NOMO-1 treated with DMSO at 0.1 percent for 48 hours (cell line): ENCODE data around the gene AGPAT1.
"Not testable (repeated sequence)": the region's sequence is repeated elsewhere in the genome, so short reads cannot be mapped to it uniquely, and the experiment has no call there.

ENCODE experiments used
- DNase-seq: peaks from one replicate; lab custom pipeline; 2025; ENCODE audit not compliant: unreplicated experiment; lab: John Stamatoyannopoulos, UW

AGPAT1 gene

DNA sequence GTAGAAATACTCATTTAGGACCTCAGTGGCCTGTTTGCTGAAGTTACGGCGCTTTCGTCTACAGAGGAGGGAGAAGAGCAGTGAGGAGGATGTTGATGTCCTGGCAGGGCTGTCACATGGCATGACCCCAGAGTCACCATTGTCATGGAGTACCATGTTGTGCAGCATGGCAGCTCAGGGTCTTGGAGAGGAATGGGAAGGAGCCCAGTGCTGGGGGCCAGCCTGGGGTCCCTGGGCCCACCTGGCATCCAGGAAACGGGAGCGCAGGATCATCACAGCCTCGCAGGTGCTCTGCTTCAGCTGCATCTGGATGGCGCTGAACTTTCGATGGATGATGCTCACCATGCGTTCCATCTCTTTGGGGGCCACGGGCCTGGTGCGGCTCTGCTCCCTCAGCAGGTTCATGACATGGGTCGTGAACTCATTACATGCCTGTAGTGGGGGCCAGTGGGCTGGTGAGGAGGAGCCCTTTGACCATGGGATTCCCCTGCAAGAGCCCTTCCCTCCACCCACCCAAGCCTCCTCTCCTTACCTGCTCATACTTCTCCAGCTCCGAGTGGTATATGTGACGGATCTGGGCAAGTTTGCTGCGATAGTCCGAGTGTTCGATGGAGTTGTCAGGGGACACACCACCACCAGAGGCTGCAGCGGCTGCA, 12.0 kb upstream of the AGPAT1 start:
- not testable (repeated sequence) for DNase-seq

DNA sequence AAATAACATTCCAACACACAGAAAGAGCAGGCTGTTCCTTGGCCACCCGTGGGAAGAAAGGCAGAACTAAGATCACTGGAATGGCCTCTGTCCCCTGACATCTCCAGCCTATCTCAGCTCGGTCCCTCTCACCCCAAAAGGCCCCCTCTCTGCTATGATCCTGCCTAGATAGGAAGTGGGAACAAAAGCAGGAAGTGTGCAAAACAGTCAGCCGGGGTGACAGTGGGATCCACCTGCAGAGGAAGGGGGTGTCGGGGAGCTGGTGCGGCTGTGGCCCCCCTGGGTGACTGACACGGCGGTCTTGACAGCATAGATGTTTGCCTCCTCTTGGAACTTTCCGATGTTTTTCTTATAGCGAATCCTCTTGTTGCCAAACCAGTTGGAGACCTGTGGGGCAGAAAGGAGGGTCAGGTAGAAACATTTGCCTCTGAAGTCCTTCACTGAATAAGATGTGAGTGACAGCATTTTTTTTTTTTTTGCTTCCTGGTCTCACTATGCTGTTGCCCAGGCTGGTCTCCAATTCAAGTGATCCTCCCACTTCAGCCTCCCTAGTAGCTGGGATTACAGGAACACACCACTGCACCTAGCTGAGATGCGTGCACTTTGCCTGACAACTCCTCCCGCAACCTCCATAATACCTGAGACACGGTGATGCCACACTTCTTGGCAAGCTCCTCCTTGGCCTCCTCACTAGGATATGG, 11.3 kb upstream of the AGPAT1 start:
- no peak for DNase-seq

DNA sequence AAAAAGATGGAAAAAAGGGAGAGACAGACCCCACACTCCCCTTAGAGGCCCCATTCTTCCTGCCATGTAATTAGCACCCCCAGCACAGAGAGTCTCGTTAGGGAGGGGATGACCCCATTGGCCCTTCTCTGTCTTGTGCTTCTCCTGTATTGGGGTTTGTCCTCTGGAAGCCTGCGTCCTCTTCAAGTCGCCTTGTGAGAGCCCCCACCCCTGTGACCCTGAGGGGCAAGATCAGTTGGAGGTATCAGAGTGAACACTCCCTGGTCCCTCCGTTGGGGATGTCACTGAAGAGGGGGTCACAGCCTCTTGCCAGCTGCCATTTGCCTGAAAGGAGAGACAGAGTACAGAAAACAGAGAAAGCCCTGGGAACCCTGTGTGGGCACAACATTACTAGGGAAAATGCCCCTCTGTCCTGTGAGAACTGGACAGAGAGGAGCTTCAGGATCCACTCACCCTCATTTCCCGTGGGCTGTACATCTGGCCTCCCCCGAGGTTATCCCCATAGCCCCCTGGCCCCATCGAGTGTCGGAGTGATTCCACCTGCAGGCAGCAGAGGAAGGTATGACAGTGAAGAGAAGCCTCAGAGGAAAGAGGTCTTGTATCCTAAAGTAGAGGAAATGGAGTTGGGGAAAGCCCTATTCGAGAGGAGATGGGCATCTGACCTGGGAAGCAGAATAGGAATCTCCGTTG, 10.4 kb upstream of the AGPAT1 start:
- not testable (repeated sequence) for DNase-seq

DNA sequence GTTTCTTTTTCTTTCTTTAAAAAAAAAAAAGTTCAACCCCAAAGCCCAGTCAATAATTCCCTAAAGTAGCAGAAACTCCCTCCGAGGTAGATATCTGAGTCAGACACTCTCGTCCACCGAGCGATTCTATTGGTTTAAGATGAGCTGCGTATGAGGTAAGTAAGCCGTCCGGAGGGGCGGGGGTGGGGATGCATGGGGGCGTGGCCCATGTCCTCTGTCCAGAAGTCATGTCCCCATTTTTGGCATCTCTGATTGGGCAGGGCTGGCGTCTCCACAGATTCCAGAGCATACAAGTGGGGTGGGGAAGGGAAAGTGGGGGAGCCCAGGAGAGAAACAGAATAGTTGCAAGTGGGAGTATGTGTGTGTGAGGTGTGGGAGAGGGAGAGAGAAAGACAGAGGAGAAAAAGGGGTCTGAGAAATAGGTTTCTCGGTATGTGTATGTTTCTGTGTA, 9.8 kb upstream of the AGPAT1 start:
- DNase-seq, result peak; percentile 52

DNA sequence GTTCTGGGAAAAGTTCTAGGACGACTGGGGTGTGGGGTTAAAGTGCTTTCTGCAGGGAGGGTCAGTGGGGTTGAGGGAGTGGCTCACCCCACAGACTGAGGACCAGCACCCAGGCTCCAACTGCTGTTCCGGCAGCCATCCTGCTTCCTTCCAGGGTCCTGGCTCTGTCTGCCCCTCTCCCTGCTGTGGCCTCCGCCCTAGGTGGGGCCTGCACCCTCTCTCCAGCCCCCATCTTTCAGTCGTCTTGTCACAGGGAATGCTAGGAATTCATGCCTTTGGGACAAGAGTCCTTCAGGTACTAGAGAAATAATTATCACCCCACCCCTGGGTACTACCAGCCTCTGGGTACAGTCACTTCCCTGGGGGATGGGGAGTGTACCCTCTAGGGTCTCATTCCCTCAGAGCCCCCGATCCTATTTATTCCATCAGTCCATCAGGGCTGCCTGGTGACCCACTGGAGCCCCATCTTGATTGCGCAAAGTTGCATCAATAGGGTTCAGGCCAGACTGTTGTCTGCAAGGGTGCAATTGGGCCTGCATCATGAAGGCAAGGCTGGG, 8.3 kb upstream of the AGPAT1 start, which contains the start of gene AGER:
Gene AGER (minus strand): TSS at position 170 of the 557 bp plus-strand sequence. CDS start 31 bp downstream, at position 139.
- no peak for DNase-seq

DNA sequence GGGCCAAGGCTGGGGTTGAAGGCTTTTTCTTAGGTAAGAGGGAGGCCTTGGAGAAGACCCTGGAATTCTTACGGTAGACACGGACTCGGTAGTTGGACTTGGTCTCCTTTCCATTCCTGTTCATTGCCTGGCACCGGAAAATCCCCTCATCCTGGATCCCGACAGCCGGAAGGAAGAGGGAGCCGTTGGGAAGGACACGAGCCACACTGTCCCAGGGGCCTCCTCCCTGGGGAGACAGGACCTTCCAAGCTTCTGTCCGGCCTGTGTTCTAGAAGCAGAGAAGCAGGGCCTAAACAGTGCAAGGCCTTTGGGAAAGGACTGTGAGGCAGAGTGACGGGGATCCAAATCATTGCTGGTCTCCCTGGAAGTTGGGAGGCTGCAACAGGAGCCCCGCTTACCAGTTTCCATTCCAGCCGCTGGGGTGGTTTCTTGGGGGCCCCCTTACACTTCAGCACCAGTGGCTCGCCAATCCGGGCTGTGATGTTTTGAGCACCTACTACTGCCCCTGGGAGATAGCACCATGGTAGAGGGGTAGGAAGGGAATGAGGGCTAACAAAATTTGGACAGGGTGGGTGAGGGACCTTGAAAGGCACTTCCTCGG, 7.7 kb upstream of the AGPAT1 start:
- no peak for DNase-seq

DNA sequence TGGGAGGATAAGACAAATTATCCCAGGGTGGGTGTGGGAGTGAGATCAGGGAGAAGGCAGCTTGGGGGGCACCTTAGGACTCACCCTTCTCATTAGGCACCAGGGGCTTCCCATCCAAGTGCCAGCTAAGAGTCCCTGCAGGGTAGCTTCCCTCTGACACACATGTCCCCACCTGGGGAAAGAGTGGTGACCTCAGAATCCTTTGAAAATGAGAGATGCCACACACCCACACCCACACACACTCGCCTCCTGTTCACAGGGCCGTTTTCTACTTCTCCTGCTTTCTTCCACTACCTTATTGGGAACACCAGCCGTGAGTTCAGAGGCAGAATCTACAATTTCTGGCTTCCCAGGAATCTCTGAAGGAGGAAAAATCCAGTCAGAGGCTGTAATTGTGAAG, 7.1 kb upstream of the AGPAT1 start:
- DNase-seq, result no peak

DNA sequence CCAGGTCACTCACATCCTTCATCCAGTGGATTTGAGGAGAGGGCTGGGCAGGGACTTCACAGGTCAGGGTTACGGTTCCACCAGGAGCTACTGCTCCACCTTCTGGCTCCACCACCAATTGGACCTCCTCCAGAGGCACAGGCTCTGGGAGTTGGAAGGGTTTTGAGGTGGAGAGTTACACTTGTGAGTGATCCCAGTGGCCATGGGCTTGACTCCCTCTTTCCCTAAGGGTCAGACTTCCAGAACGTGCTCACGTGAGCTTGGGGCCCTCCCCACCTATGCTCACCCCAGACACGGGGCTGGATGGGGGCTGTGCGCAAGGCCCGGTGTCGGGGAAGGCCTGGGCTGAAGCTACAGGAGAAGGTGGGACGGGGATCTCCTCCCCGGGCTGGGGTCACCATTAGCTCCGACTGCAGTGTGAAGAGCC, 6.7 kb upstream of the AGPAT1 start:
- no peak for DNase-seq

DNA sequence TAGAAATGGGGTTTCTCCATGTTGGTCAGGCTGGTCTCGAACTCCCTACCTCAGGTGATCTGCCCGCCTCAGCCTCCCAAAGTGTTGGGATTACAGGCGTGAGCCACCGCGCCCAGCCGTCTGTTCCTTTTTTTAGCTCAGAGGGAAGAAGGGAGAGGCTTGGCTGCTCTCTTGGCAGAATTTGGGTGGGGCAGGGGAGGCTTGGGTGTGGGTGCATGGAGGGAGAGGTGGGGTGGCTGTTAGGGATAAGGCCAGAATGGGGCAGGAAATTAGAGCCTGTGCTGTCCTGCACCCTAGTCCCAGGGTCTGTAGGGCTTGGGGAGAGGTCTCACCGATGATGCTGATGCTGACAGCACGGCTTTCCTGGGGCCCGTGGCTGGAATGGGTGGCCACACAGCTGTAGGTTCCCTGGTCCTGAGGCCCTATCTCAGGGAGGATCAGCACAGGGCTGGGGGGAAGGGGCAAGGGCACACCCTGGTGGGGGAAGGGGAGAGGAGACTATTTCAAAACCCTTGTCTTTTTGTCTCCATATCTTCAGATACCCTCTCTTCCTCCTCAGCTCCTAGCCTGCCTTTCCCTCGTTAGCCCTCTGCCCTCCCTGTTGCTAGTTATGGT, 6.1 kb upstream of the AGPAT1 start:
- no peak for DNase-seq

DNA sequence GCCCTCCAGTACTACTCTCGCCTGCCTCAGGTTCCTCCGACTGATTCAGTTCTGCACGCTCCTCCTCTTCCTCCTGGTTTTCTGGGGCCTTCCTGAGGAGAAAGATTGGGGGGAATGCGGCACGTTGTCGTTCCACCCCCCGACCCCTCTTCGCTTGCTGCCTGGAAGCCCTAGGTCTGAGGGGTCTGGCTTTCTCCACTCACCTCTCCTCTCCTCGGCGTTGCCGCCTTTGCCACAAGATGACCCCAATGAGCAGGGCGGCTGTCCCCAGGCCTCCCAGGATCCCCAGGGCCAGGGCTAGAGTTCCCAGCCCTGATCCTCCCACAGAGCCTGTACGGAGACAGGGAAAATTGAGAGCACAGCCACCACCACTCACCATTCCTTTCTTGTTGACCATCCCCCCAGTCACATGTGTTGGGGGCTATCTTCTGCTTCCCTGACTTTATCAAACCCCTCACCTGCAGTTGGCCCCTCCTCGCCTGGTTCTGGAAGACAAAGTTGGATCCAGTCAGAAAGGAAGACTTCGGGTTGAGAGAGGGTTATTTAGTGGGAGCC, 5.3 kb upstream of the AGPAT1 start:
- no peak for DNase-seq

DNA sequence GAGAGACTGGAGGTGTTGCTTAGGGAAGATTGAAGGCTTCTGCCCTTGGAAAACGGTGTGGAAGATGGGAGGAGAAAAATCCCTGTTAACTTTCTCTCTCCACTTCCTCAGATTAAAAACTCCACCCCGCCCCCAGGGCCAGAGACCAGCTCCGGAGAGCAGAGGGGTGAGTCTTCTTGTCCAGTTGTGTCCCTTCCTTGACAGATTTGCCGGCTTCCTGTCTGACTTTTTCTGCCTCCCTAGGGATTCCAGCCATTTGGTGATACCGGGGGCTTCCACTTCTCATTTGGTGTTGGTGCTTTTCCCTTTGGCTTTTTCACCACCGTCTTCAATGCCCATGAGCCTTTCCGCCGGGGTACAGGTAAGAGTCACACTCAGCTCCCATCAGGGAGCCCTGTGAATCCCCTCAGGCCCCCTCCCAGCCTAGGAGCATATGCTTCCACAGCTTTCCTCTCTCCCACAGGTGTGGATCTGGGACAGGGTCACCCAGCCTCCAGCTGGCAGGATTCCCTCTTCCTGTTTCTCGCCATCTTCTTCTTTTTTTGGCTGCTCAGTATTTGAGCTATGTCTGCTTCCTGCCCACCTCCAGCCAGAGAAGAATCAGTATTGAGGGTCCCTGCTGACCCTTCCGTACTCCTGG, 4.0 kb upstream of the AGPAT1 start:
- no peak for DNase-seq

DNA sequence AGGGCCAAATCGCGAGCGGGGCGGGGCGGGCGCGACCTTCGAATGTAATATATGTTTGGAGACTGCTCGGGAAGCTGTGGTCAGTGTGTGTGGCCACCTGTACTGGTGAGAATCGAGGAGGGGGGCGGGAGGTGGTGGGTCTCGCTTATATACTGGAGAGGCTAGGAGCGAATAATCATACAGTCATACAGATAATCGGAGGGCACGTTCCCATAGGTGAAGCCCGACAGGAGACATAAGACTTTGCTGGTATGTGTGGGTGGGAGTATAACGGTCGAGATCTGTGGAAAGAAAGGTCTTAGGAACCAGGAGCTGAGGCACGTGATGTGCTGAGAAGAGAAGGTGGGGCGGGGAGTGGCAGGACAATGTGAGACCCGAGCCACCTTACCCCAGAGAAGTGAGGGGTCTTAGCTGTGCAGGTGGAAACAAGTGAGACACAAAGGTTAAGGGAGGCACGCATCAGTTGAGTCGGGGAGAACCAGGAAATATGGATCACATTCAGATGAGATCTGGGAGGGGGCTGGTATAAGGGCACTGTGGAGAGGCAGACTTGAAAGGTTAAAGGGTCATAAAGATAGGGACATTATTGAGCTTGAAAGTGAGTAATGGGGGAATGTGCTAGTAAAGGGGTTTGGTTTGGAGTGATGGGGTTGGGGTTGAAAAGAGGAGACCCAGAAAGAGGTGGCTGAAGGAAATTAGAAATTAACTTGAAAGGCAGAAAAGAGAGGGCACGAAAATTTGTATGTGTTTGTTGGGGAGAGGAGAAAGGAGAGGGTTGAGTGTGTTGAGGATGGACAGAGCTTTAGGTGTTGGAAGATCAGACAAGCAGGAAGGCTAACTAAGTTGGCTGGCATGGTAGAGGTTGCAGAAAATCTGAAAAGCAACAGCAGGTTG, 2.9 kb upstream of the AGPAT1 start:
- no peak for DNase-seq

DNA sequence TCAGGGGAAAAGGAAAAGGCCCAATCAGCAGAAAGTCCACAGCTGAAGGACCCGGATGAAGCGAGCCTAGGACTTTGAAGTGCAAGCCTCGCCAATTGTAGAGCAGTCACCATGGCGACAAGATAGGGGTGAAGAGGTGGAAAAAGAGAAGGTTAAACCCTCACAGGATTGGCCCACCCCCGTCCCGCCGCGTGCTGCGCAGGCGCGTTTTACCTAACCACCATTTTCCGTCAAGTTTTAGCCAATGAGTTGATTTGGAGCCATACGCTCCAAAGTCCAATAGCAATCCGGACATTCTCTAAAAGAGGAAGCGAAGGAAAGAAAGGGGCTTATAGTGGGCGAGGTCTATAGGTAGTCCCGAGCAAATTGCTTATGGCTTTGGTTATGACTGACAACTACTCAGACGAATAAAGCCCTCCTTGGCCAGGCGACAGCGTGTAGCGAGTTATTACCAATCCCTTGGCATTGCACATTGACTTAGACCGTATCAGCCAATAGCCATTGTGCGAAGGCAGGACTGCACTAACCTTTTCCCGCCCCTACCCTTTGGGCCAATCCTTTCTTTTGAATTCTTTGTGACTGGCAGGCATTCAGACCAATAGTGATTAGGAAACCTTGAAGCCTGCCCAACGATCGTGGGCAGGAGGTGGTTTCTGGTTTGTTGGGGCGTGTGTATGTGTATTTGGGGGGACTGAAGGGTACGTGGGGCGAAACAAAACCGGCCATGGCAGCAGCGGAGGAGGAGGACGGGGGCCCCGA, 2.1 kb upstream of the AGPAT1 start, which contains the start of gene RNF5:
Gene RNF5 (plus strand): TSS at position 618 of the 759 bp plus-strand sequence. CDS start 107 bp downstream, at position 725.
- DNase-seq, result peak; percentile 100

DNA sequence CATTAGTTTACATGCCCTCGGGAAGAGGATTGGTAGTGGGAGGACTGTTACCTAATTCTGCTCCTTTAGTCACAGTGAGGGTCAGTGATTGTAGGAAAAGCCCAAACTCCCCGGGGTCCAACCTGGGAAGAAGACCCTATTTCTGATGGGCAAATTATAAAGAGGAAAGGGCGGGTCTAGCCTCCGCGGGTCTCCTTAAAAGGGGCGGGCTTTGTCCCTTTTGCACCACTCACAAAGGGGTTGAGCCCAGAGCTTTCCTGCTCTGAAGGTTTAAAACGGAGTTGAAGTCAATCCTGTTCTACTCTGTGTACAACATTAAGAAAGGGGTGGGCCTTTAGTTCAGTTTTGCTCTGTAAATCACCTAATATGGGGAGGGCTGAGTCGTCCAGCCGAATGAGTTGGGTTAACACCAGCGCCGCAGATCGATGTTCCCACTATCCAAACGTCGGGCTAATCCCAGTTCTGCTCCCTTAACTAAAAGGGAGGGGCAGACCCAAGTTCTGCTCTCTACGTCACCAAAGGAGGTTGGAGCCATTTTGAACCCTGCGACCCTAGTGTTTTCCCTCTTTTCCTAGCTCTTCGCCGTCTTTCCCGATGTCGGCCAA, 1.4 kb upstream of the AGPAT1 start:
- peak; percentile 51 for DNase-seq

DNA sequence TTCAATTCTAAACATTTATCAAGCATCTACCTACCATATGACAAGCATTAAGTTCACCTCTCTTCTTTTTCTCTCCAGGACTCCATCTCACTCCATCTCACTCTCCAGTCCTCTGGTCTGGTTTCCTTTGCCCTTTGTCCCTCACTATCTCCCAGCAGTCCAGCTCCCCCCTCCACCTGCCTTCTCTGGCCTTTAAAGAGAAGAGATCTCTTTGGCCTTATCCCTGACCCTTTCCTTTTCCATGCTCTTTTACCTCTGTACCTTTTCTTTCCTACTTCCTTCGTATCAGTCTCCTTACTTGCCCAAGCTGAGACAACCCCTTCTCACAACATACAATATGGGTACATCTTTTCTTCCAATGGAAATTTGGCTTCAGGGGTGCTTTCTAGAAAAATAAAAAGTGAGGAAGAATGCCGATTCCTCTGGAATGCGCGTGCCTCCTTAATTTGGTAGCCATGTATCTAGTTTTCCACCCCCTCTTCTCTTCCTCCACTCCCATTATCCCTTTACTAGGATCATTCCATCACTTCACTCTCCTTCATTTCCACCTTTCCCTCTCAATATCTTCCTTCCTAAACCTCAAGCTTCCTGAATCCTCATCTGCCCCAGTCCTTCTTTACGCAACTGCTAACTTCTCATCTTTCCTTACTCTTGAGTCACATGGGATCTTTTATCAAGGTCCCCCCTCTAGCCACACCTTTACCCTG, 745 bp upstream of the AGPAT1 start:
- no peak for DNase-seq

DNA sequence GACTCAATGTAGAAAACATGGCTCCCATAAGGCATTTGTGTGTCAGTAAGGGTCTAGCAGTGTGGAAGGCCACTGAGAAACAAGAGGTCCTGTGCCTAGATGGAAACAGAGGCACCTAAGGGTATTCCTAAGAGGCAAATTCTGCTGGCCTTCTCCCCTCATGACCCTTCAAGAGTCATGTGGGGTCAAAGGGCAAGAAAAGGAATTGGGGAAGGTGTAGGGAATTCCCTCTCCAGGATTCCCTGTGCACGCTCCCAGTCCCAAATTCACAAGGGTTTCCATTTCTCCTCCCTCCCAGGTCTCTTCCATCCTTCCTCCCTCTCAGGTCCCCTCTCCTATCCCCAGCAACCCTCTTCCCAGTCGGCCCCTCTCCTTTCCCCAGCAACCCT, 568 bp downstream of the AGPAT1 start:
- no peak for DNase-seq

DNA sequence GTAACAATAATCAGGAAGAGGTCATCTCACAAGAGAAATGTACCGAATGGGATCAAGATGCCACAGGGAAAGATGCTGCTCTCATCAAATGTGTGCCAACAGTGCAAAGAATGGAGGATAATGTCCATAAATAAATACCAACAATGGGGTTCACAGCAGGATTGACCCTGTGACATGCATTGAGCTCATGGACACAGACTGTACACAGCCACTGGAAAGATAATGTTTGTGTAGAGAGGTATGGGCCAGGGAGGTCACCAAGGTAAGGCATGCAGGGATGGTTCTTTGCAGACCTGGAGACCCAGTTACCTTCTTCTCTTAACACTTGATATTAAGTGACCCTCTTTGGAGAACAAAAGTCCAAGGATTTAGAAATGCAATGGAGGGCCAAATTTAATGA, 1.5 kb downstream of the AGPAT1 start:
- no peak for DNase-seq
